Mesenchymal stem cell (in vitro differentiated cells and primary cell): ENCODE data around the gene PLSCR2.

ENCODE experiments used
- DNase-seq: peaks from one replicate; pipeline ENCODE4 v3.0.0-alpha.2; 2013
- H2AFZ ChIP-seq: one replicate; pipeline ENCODE4 v1.6.1; 2013; ENCODE audit warnings: low read depth, mild to moderate bottlenecking, control low read depth, inconsistent platforms, low read length, moderate library complexity
- H2AK5ac ChIP-seq: 2 replicates; pipeline ENCODE4 v1.6.1; 2013; ENCODE audit warnings: low read length, moderate library complexity, mild to moderate bottlenecking, inconsistent platforms; ENCODE audit not compliant: severe bottlenecking
- H2BK120ac ChIP-seq: one replicate; pipeline ENCODE4 v1.6.1; 2013; ENCODE audit warnings: low read depth, mild to moderate bottlenecking, inconsistent platforms, low read length, moderate library complexity
- H2BK12ac ChIP-seq, 2 experiments: one replicate each; pipeline ENCODE4 v1.6.1; 2013; ENCODE audit warnings: inconsistent platforms in 2 of 2, low read length in 2 of 2, mild to moderate bottlenecking in 2 of 2, moderate library complexity in 2 of 2, control low read depth in 1 of 2
- H2BK15ac ChIP-seq: one replicate; pipeline ENCODE4 v1.6.1; 2013; ENCODE audit warnings: mild to moderate bottlenecking, low read depth, inconsistent platforms; ENCODE audit not compliant: poor library complexity, severe bottlenecking
- H2BK5ac ChIP-seq: 2 replicates; pipeline ENCODE4 v1.6.1; 2013; ENCODE audit warnings: low read depth, mild to moderate bottlenecking, low read length, control low read depth, inconsistent platforms; ENCODE audit not compliant: poor library complexity, severe bottlenecking
- H3K14ac ChIP-seq, 2 experiments: one replicate each; pipeline ENCODE4 v1.6.1; 2013; ENCODE audit warnings: inconsistent platforms in 2 of 2, low read length in 2 of 2, control low read depth in 1 of 2, mild to moderate bottlenecking in 1 of 2, moderate library complexity in 1 of 2
- H3K18ac ChIP-seq, 2 experiments: one replicate each; pipeline ENCODE4 v1.6.1; 2013; ENCODE audit warnings: inconsistent platforms in 2 of 2, low read length in 2 of 2, control low read depth in 1 of 2, low read depth in 1 of 2, mild to moderate bottlenecking in 1 of 2
- H3K23ac ChIP-seq, 2 experiments: one replicate each; pipeline ENCODE4 v1.6.1; 2013; ENCODE audit warnings: inconsistent platforms in 2 of 2, low read length in 2 of 2, mild to moderate bottlenecking in 2 of 2, moderate library complexity in 2 of 2, control low read depth in 1 of 2
- H3K27ac ChIP-seq: 2 replicates; pipeline ENCODE4 v1.5.1; 2013; ENCODE audit warnings: mild to moderate bottlenecking, moderate library complexity, low read length, control low read depth, inconsistent platforms; ENCODE audit not compliant: poor library complexity, severe bottlenecking
- H3K27me3 ChIP-seq, 2 experiments: 2 replicates each; pipeline versions ENCODE4 v1.6.1 to v1.7.0; 2013; ENCODE audit warnings: low read length in 2 of 2, mild to moderate bottlenecking in 2 of 2, moderate library complexity in 2 of 2, control low read depth in 1 of 2, inconsistent platforms in 1 of 2; ENCODE audit not compliant: control insufficient read depth in 1 of 2, insufficient read depth in 1 of 2
- H3K36me3 ChIP-seq, 2 experiments: 2 replicates each; pipeline versions ENCODE4 v1.6.1 to v1.7.0; 2013; ENCODE audit warnings: low read length in 2 of 2, control low read depth in 1 of 2, inconsistent platforms in 1 of 2, low read depth in 1 of 2, mild to moderate bottlenecking in 1 of 2; ENCODE audit not compliant: insufficient read depth in 2 of 2, control insufficient read depth in 1 of 2
- H3K4ac ChIP-seq, 2 experiments: one replicate each; pipeline ENCODE4 v1.6.1; 2013; ENCODE audit warnings: inconsistent platforms in 2 of 2, low read length in 2 of 2, mild to moderate bottlenecking in 2 of 2, moderate library complexity in 2 of 2, control low read depth in 1 of 2, low read depth in 1 of 2
- H3K4me1 ChIP-seq: 2 replicates; pipeline ENCODE4 v1.6.1; 2013; ENCODE audit warnings: low read depth, low read length, control low read depth; ENCODE audit not compliant: control insufficient read depth, insufficient read depth
- H3K4me2 ChIP-seq: 2 replicates; pipeline ENCODE4 v1.6.1; 2013; ENCODE audit warnings: low read length, mild to moderate bottlenecking, inconsistent platforms; ENCODE audit not compliant: poor library complexity, severe bottlenecking
- H3K4me3 ChIP-seq, 2 experiments: 2 replicates each; pipeline versions ENCODE4 v1.5.1 to v1.7.0; 2013; ENCODE audit warnings: low read length in 2 of 2, mild to moderate bottlenecking in 2 of 2, control low read depth in 1 of 2, low read depth in 1 of 2; ENCODE audit not compliant: insufficient read depth in 1 of 2
- H3K79me1 ChIP-seq: replicated peaks from 2 replicates; pipeline ENCODE4 v1.6.1; 2013; ENCODE audit warnings: mild to moderate bottlenecking, control low read depth, low read length, inconsistent platforms; ENCODE audit not compliant: poor library complexity, severe bottlenecking
- H3K9ac ChIP-seq: 2 replicates; pipeline ENCODE4 v1.7.0; 2013; ENCODE audit warnings: mild to moderate bottlenecking, low read length, moderate library complexity
- H3K9me3 ChIP-seq: 2 replicates; pipeline ENCODE4 v1.7.0; 2013; ENCODE audit warnings: mild to moderate bottlenecking, low read length; ENCODE audit not compliant: control insufficient read depth
- H4K8ac ChIP-seq: one replicate; pipeline ENCODE4 v1.6.1; 2013; ENCODE audit warnings: inconsistent platforms, mild to moderate bottlenecking, low read length, moderate library complexity
- H4K91ac ChIP-seq: one replicate; pipeline ENCODE4 v1.6.1; 2013; ENCODE audit warnings: mild to moderate bottlenecking, low read length, inconsistent platforms
- WGBS: methylation state at CpG from one replicate; pipeline ENCODE4 v1.1.7; 2013; ENCODE audit warnings: mixed read lengths; 5-methylcytosine and 5-hydroxymethylcytosine counted together

PLSCR2 gene

GRCh38 chr3:146493761-146494160 lies 24.4 kb upstream of the PLSCR2 start:
- H4K8ac ChIP-seq = no peak overlapping the region
- no peaks in the 10 kb centered on the region for H3K9me3 ChIP-seq
- peak overlapping the region; percentile 37 for H3K9ac ChIP-seq
- H2BK5ac ChIP-seq = no peak overlapping the region
- DNase-seq = peak; percentile 27
- no peak overlapping the region for H2AK5ac ChIP-seq
- no peak overlapping the region for H3K23ac ChIP-seq
- 100% methylated on average over 1 of the region's 2 CpGs for WGBS
- no peaks in the 10 kb centered on the region for H3K27me3 ChIP-seq
- H3K4me1 ChIP-seq = no peaks in the 10 kb centered on the region
- no peak overlapping the region for H3K14ac ChIP-seq
- H2BK120ac ChIP-seq = no peak overlapping the region
- no peak overlapping the region for H3K4ac ChIP-seq
- no peak overlapping the region for H3K27ac ChIP-seq
- no peak overlapping the region for H2BK15ac ChIP-seq
- H2BK12ac ChIP-seq = no peak overlapping the region
- no peaks in the 10 kb centered on the region for H3K79me1 ChIP-seq
- no peaks in the 10 kb centered on the region for H3K36me3 ChIP-seq
- H2AFZ ChIP-seq = no peak overlapping the region
- no peak overlapping the region for H3K4me2 ChIP-seq
- no peak overlapping the region for H4K91ac ChIP-seq
- no peak overlapping the region for H3K4me3 ChIP-seq
- H3K18ac ChIP-seq = no peak overlapping the region

- Histone ChIP-seq H3K27ac (no peak overlapping the region), H3K4me1 (no peaks in the 10 kb centered on the region), H2AK5ac (no peak overlapping the region), H4K91ac (no peak overlapping the region), H2BK120ac (no peak overlapping the region), H3K23ac (no peak overlapping the region), H3K18ac (no peak overlapping the region), H3K14ac (no peak overlapping the region), H3K4me3 (no peak overlapping the region), H3K4me2 (no peak overlapping the region), H2BK12ac (no peak overlapping the region), H2AFZ (no peak overlapping the region), H4K8ac (no peak overlapping the region), H3K9me3 (no peaks in the 10 kb centered on the region), H3K79me1 (no peaks in the 10 kb centered on the region), H2BK15ac (no peak overlapping the region), H3K4ac (no peak overlapping the region), H3K9ac (peak overlapping the region; percentile 37), H3K36me3 (no peaks in the 10 kb centered on the region), H3K27me3 (no peaks in the 10 kb centered on the region), H2BK5ac (no peak overlapping the region)
- peak; percentile 16 for DNase-seq
- 94% methylated on average over 2 of the region's 2 CpGs for WGBS
Measured at GRCh38 chr3:146493221-146493620, 23.9 kb upstream of the PLSCR2 start.

GRCh38 chr3:146491303-146491702 lies 21.9 kb upstream of the PLSCR2 start:
- Histone ChIP-seq H3K36me3 (no peaks in the 10 kb centered on the region), H2AK5ac (no peak overlapping the region), H3K18ac (no peak overlapping the region), H3K79me1 (no peaks in the 10 kb centered on the region), H4K91ac (no peak overlapping the region), H3K27me3 (no peaks in the 10 kb centered on the region), H2BK12ac (no peak overlapping the region), H4K8ac (no peak overlapping the region), H3K4me2 (no peak overlapping the region), H3K23ac (no peak overlapping the region), H3K14ac (no peak overlapping the region), H2BK120ac (no peak overlapping the region), H3K4me3 (no peak overlapping the region), H2BK5ac (no peak overlapping the region), H3K4me1 (no peaks in the 10 kb centered on the region), H2AFZ (no peak overlapping the region), H3K9ac (no peak overlapping the region), H3K9me3 (no peaks in the 10 kb centered on the region), H3K27ac (no peak overlapping the region), H2BK15ac (no peak overlapping the region), H3K4ac (no peak overlapping the region)
- 100% methylated on average over 1 of the region's 2 CpGs for WGBS
- DNase-seq = peak; percentile 33

- Histone ChIP-seq H3K4me1 (no peaks in the 10 kb centered on the region), H2BK120ac (no peak overlapping the region), H3K23ac (no peak overlapping the region), H2AFZ (no peak overlapping the region), H4K91ac (no peak overlapping the region), H2AK5ac (no peak overlapping the region), H3K18ac (no peak overlapping the region), H3K27ac (no peak overlapping the region), H3K14ac (no peak overlapping the region), H2BK5ac (no peak overlapping the region), H3K4me2 (no peak overlapping the region), H3K4ac (no peak overlapping the region), H3K4me3 (no peak overlapping the region), H2BK15ac (no peak overlapping the region), H3K79me1 (no peaks in the 10 kb centered on the region), H3K9ac (no peak overlapping the region), H3K27me3 (no peaks in the 10 kb centered on the region), H4K8ac (no peak overlapping the region), H3K36me3 (no peaks in the 10 kb centered on the region), H2BK12ac (no peak overlapping the region), H3K9me3 (peaks cover 6% of the 10 kb centered on the region)
- DNase-seq = no peak
Measured at GRCh38 chr3:146485297-146485696, 15.9 kb upstream of the PLSCR2 start.
